GM18526 (cell line): ENCODE measurements around the gene ZNF3.

Experiments used
- POLR2A ChIP-seq: IDR thresholded peaks from 3 replicates; pipeline ENCODE4 v1.6.1; 2011; ENCODE audit not compliant: insufficient read length; ENCODE audit errors: extremely low read depth

The ZNF3 gene

DNA sequence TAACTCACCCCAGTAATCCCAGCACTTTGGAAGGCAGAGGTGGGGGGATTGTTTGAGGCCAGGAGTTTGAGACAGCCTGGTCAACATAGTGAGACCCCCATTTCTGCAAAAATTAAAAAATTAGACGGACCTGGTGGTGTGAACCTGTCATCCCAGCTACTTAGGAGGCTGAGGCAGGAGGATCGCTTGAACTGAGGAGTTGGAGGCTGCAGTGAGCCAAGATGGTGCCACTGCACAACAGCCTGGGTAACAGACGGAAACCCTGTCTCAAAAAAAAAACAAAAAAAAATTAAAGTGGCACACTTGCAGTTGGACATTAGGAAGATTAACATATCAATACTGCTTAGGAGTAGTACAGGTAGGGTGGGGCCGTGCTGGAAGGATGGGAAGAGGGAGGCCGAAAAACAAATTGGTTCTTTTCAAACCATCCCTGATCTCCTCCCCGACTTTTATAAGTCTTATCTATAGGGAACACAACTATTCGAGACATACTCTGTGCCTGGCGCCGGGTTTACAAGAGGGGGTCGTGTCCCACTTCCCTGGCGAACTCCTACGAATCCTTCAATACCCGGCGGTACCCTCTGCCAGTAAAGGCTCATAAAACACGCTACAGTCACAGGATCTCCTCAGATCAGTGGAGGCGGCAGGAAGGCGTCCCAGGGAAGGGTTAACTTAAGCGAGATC is 37.0 kb upstream of the ZNF3 start:
- TF ChIP-seq POLR2A: no peak

DNA sequence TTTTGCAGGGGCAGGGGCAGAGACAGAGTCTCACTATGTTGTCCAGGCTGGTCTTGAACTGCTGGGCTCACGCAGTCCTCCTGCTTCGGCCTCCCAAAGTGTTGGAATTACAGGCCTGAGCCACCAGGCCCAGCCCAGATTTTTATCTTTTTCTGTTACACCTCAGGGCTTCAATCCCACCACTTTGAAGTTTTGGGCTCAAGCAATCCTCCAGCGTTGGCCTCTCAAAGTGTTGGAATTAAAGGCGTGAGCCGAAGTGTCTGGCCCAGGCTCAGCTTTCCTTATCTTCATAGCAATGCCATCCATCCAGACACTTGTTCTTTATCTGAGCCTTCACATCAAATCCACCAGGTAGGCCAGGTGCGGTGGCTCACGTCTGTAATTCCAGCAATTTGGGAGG is 33.5 kb upstream of the ZNF3 start:
- no peak for TF ChIP-seq POLR2A

DNA sequence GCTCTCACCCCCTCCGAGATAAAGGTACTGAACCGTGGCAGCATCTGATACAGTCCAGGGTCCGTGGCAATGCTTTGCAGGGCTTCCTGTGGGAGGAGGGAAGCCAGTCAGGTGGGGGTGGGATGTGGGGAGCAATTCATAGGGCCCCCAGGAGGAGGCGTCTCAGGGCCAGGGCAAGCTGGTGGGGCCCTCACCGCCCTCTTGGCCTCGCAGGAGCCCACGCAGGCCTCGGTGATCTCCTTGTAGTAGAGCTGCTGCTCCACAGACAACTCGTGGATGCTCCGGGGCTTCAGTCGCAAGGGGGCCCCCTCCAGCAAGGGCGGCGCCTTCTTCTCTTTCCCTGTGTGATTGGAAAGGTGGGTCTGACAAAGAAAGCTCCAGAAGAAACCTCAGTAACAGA is 30.4 kb upstream of the ZNF3 start:
- no peak for TF ChIP-seq POLR2A

DNA sequence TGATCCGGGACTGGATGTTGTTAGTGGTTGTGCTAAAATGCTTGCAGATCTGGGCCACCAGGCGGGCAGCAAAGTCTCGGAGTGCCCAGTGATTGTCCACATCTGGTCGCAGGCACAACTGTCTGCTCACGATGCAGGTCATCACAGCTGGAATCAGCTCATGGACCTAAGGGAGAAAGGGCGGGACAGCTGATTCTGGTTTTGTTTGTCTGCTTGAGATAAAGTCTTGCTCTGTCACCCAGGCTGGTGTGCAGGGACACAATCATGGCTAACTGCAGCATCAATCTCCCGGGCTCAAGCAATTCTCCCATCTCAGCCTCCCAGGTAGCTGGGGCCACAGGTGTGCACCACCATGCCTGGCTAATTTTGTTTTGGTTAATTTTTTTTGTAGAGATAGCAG is 29.6 kb upstream of the ZNF3 start:
- no peak for TF ChIP-seq POLR2A

- no peak for TF ChIP-seq POLR2A
Observed at GRCh38 chr7:100109521-100110163, 28.1 kb upstream of the ZNF3 start.

- TF ChIP-seq POLR2A: no peak
Observed at GRCh38 chr7:100107890-100108289, 26.4 kb upstream of the ZNF3 start.

DNA sequence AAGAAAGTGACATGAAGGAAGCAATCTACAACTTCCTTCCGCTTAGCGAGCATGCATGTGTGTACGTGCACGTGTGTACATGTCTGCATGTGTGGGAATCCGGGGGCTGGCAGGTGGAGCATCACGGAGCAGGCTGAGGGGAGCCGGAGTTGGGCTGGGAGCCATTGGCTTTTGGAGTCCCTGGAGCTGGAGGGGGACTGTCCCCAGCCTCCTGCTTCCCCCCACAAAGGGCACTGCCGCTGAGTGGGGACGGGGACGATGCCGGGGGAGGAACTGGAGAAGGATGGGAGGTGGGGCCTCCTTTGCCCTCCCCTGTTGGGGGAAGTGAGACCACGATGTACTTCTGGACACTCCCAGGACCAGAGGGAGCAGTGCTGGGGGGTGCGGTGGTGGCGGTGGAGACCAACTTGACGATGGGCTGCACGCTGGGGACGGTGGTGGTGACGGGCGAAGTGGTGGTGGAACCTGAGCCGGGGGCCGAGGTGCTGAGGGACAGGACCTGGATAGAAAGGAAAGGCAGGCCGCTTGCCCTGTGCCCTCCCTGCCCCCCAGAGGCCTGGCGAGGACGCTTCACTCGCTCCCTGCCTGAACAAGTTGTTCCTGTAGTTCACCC is 25.7 kb upstream of the ZNF3 start:
- TF ChIP-seq POLR2A: no peak

GRCh38 chr7:100106633-100107032 is 25.1 kb upstream of the ZNF3 start:
- TF ChIP-seq POLR2A: no peak

- TF ChIP-seq POLR2A: no peak
Observed at GRCh38 chr7:100105534-100105933, 24.0 kb upstream of the ZNF3 start.

- TF ChIP-seq POLR2A: no peak
Observed at GRCh38 chr7:100102950-100103840, 21.7 kb upstream of the ZNF3 start.

DNA sequence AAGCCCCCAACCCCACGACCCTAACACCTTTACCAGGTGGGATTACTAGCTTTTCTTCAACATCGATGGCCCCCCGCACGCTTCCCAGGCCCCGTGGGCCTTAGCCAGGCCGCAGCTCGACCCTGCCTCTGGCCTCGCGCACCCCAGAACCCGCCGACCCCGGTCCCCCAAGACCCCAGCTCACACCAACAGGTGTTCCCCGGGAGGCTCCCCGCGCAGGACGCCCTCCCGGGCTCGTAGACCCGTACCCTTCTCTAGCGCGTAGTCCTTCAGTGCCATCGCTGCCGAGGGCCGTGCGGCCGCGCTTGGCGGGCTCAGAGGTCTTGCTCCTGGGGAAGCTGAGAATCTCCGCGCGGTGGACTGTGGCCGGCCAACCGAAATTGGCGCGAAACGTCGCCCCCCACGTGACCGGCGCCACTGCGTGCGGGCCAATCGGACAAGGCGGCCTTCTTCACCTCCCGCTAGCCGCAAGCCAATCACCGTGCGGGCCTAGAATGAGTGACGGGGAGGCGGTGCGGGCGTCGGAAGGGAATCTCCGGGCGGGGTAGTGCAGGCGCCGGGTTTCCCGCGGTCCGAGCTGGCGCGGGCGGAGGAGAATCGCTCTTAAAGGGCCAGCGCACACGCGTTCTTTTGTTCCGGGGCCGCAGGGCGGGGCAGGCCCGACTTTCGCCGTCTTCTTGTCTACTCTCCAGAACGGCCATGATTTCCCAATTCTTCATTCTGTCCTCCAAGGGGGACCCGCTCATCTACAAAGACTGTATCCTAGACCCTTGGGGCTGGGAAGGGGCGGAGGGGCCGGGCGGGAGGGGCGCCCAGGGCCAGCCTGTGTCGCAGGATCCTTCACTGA is 19.7 kb upstream of the ZNF3 start, which contains the start of the genes AP4M1 and MCM7:
AP4M1 (plus strand) TSS at position 628 of the 847 bp plus-strand sequence; CDS start at position 700, 72 bp downstream.
MCM7 (minus strand) TSS at position 382 of the 847 bp plus-strand sequence; CDS start at position 279, 103 bp downstream.
- TF ChIP-seq POLR2A: peak; percentile 78

DNA sequence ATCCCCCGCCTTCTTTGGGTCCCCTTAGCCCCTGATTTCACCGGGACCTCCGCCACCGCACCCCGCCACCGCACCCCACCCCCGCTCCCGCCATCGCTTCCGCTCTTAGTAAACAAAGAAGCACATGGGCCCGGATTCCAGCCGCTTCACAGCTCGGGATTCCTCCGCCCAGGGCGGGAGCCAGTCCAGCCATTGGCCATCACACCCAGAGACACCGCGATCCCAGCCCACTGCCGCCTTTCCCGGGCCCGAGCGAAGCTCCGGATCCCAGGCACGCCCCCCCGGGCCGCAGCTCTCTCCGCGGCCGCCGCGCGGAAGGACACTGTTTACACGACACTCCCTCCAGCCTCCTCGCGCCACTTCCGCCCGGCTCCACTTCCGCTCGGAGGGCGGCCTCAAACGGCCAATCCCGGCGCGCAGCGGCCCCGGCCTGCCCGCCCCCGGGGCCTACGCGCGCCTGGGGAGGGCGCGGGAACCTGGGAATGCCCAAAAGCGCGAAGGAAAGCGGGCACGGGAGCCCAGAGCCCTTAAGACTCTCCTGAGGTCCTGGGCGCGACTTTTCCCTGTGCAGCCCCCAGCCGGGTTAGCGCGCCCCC is 19.0 kb upstream of the ZNF3 start:
- no peak for TF ChIP-seq POLR2A

- no peak for TF ChIP-seq POLR2A
Observed at GRCh38 chr7:100099452-100099851, 17.9 kb upstream of the ZNF3 start.

- no peak for TF ChIP-seq POLR2A
Observed at GRCh38 chr7:100098913-100099312, 17.4 kb upstream of the ZNF3 start.
